Muscle layer of duodenum (tissue), 2 donors: ENCODE data around the gene PCDHB13.
"Not testable (repeated sequence)": the region's sequence is repeated elsewhere in the genome, so short reads cannot be mapped to it uniquely, and the experiment has no call there.

Experiments used
- H3K27ac ChIP-seq: one replicate; pipeline ENCODE4 v1.7.0; 2013; ENCODE audit warnings: mild to moderate bottlenecking, low read length
- H3K27me3 ChIP-seq: one replicate; pipeline ENCODE4 v1.7.0; 2013; ENCODE audit warnings: low read depth, mild to moderate bottlenecking, control low read depth, low read length
- H3K36me3 ChIP-seq, 2 donors: one replicate each; pipeline ENCODE4 v1.7.0; 2013; ENCODE audit warnings: low read length in 2 of 2, control low read depth in 1 of 2, mild to moderate bottlenecking in 1 of 2; ENCODE audit not compliant: insufficient read depth in 2 of 2, control insufficient read depth in 1 of 2
- H3K4me1 ChIP-seq, 2 donors: one replicate each; pipeline ENCODE4 v1.7.0; 2013; ENCODE audit warnings: low read length in 2 of 2, mild to moderate bottlenecking in 2 of 2, control low read depth in 1 of 2, moderate library complexity in 1 of 2; ENCODE audit not compliant: insufficient read depth in 2 of 2, control insufficient read depth in 1 of 2
- H3K4me3 ChIP-seq, 2 donors: one replicate each; pipeline ENCODE4 v1.7.0; 2013; ENCODE audit warnings: low read length in 2 of 2, low read depth in 1 of 2, mild to moderate bottlenecking in 1 of 2
- H3K9me3 ChIP-seq, 2 donors: one replicate each; pipeline ENCODE4 v1.7.0; 2013; ENCODE audit warnings: low read length in 2 of 2, control low read depth in 1 of 2, mild to moderate bottlenecking in 1 of 2; ENCODE audit not compliant: control insufficient read depth in 1 of 2
- donor health status: healthy.

PCDHB13 gene

GRCh38 chr5:141213656-141214339 lies at the start of gene PCDHB13:
Gene PCDHB13, plus strand, starts transcription at chr5:141213919. Its CDS starts 205 bp downstream, at chr5:141214124.
- not testable (repeated sequence) for H3K4me1 ChIP-seq, H3K27me3 ChIP-seq, H3K36me3 ChIP-seq, H3K27ac ChIP-seq
- H3K4me3 ChIP-seq, result peak within 1 kb of the TSS; percentile 37 to 41
- H3K9me3 ChIP-seq, result peaks cover 26 to 67% of the 10 kb centered on the region in 2 donors

- peak within 1 kb of the TSS; percentile 28 to 39 for H3K4me3 ChIP-seq
- H3K27ac ChIP-seq, result no peak within 1 kb of the TSS
- no peaks in the 10 kb centered on the region for H3K36me3 ChIP-seq
- no peaks in the 10 kb centered on the region for H3K4me1 ChIP-seq
- no peaks in the 10 kb centered on the region for H3K27me3 ChIP-seq
- H3K9me3 ChIP-seq, result peaks cover 40 to 59% of the 10 kb centered on the region in 2 donors
Measured at GRCh38 chr5:141172381-141173204, 41.1 kb upstream of the PCDHB13 start, which contains the start of gene PCDHB7. Gene PCDHB7, plus strand, starts transcription at chr5:141172644. Its CDS starts 192 bp downstream, at chr5:141172836.

GRCh38 chr5:141174291-141175104 lies 39.2 kb upstream of the PCDHB13 start:
- H3K4me1 ChIP-seq, H3K36me3 ChIP-seq, H3K27ac ChIP-seq, H3K27me3 ChIP-seq: not testable (repeated sequence)
- Histone ChIP-seq H3K9me3 (peaks cover 43 to 65% of the 10 kb centered on the region in 2 donors), H3K4me3 (peak overlapping the region in 1 of 2 donors; percentile 41)

- H3K27me3 ChIP-seq, result no peaks in the 10 kb centered on the region
- H3K9me3 ChIP-seq, result peaks cover 43 to 68% of the 10 kb centered on the region in 2 donors
- H3K4me1 ChIP-seq, result no peaks in the 10 kb centered on the region
- no peak overlapping the region for H3K4me3 ChIP-seq
- no peak overlapping the region for H3K27ac ChIP-seq
- H3K36me3 ChIP-seq, result no peaks in the 10 kb centered on the region
Measured at GRCh38 chr5:141175933-141176332, 37.8 kb upstream of the PCDHB13 start.

- not testable (repeated sequence) for H3K4me1 ChIP-seq, H3K27me3 ChIP-seq, H3K27ac ChIP-seq, H3K36me3 ChIP-seq
- Histone ChIP-seq H3K9me3 (peaks cover 43 to 66% of the 10 kb centered on the region in 2 donors), H3K4me3 (peak within 1 kb of the TSS in 1 of 2 donors; percentile 17)
Measured at GRCh38 chr5:141177577-141178191, 36.0 kb upstream of the PCDHB13 start, which contains the start of gene PCDHB8. Gene PCDHB8, plus strand, starts transcription at chr5:141177790. Its CDS starts 245 bp downstream, at chr5:141178035.

- H3K9me3 ChIP-seq, result peaks cover 43 to 63% of the 10 kb centered on the region in 2 donors
Measured at GRCh38 chr5:141179371-141179770, 34.3 kb upstream of the PCDHB13 start.

GRCh38 chr5:141179876-141180275 lies 33.8 kb upstream of the PCDHB13 start:
- Histone ChIP-seq H3K4me3 (peak overlapping the region in 1 of 2 donors; percentile 20), H3K9me3 (peaks cover 42 to 63% of the 10 kb centered on the region in 2 donors)
- H3K36me3 ChIP-seq, H3K27ac ChIP-seq, H3K4me1 ChIP-seq, H3K27me3 ChIP-seq: not testable (repeated sequence)

More at GRCh38 chr5:141179371-141179770, 34.3 kb upstream of the PCDHB13 start:
- H3K27me3 ChIP-seq, H3K36me3 ChIP-seq, H3K4me1 ChIP-seq, H3K27ac ChIP-seq: not testable (repeated sequence)
- peak overlapping the region in 1 of 2 donors; percentile 2 for H3K4me3 ChIP-seq

GRCh38 chr5:141180313-141180712 lies 33.4 kb upstream of the PCDHB13 start:
- no peaks in the 10 kb centered on the region for H3K27me3 ChIP-seq
- H3K4me1 ChIP-seq, result no peaks in the 10 kb centered on the region
- H3K4me3 ChIP-seq, result peak overlapping the region in 1 of 2 donors; percentile 20
- peaks cover 37 to 60% of the 10 kb centered on the region in 2 donors for H3K9me3 ChIP-seq
- no peak overlapping the region for H3K27ac ChIP-seq
- H3K36me3 ChIP-seq, result no peaks in the 10 kb centered on the region

GRCh38 chr5:141182248-141182647 lies 31.5 kb upstream of the PCDHB13 start, which contains the start of gene PCDHB16:
Gene PCDHB16, plus strand, starts transcription at chr5:141182387. Its CDS starts 173 bp downstream, at chr5:141182560.
- Histone ChIP-seq H3K9me3 (peaks cover 31 to 56% of the 10 kb centered on the region in 2 donors), H3K27me3 (no peaks in the 10 kb centered on the region), H3K4me1 (no peaks in the 10 kb centered on the region), H3K4me3 (peak within 1 kb of the TSS; percentile 49 to 64), H3K36me3 (no peaks in the 10 kb centered on the region), H3K27ac (no peak within 1 kb of the TSS)

GRCh38 chr5:141184117-141184855 lies 29.4 kb upstream of the PCDHB13 start:
- Histone ChIP-seq H3K4me3 (peak overlapping the region in 1 of 2 donors; percentile 64), H3K9me3 (peaks cover 17 to 55% of the 10 kb centered on the region in 2 donors)
- H3K4me1 ChIP-seq, H3K27me3 ChIP-seq, H3K27ac ChIP-seq, H3K36me3 ChIP-seq: not testable (repeated sequence)
